ENCODE measurements around the gene C2CD2.
"Not testable (repeated sequence)": the region's sequence is repeated elsewhere in the genome, so short reads cannot be mapped to it uniquely, and the experiment has no call there.

Gene C2CD2

DNA sequence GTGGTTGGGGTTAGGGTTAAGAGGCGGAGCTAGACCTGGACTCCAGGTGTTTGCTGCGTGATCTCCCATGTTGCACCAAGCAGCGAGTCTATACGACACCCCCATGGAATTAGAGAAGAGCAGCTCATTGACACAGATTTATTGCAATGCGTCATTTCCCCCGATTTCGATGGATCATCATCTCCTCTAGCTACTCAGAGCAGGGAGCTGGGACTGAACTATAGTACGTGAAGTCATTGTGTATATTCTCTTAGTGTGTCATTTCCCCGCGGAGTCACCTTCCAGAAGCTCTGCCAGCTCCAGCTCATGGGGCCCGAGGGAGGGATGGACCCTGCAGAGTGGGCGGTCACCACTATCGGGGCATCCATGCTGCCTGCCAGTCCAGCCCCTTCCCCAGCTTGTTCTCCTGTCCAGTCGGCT lies 7.5 kb upstream of the C2CD2 start:
- Histone ChIP-seq H4K8ac (ENCODE audit: low read depth, low read length) (no peak overlapping the region), H3K4me2 (ENCODE audit: insufficient read depth, low read length, poor library complexity, severe bottlenecking) (no peak overlapping the region), H3K14ac (ENCODE audit: low read length) (no peak overlapping the region), H3K4me3 (ENCODE audit: low read length in 2 of 2) (no peak overlapping the region), H2AFZ (ENCODE audit: low read length) (peak overlapping the region; percentile 36), H3K4me1 (ENCODE audit: control insufficient read depth in 2 of 2, insufficient read depth in 1 of 2, low read depth in 1 of 2, low read length in 2 of 2) (peaks cover 5 to 7% of the 10 kb centered on the region in 2 donors), H3K9me3 (replicated peaks in 1 of 2; ENCODE audit: control insufficient read depth in 2 of 2, insufficient read depth in 1 of 2, low read depth in 1 of 2, low read length in 2 of 2) (no peaks in the 10 kb centered on the region), H3K18ac (ENCODE audit: low read length) (no peak overlapping the region), H4K91ac (ENCODE audit: low read depth, low read length, poor library complexity) (no peak overlapping the region), H2BK12ac (ENCODE audit: low read length) (no peak overlapping the region), H3K27ac (replicated peaks; ENCODE audit: low read length) (no peak overlapping the region), H3K36me3 (replicated peaks in 1 of 2; ENCODE audit: control insufficient read depth in 2 of 2, insufficient read depth in 2 of 2, low read length in 2 of 2) (no peaks in the 10 kb centered on the region), H3K23ac (ENCODE audit: low read depth, low read length, poor library complexity) (no peak overlapping the region), H2AK5ac (ENCODE audit: low read depth, low read length) (peak overlapping the region; percentile 48), H2BK120ac (ENCODE audit: low read depth, low read length) (no peak overlapping the region), H3K4ac (ENCODE audit: low read length) (no peak overlapping the region), H3K27me3 (ENCODE audit: control insufficient read depth in 3 of 3, insufficient read depth in 3 of 3, low read depth in 1 of 3, low read length in 3 of 3) (no peaks in the 10 kb centered on the region), H3K9ac (ENCODE audit: low read depth, low read length, poor library complexity) (no peak overlapping the region), H3K79me1 (ENCODE audit: low read depth, low read length) (no peaks in the 10 kb centered on the region), H2BK5ac (ENCODE audit: low read length) (no peak overlapping the region), H2BK15ac (ENCODE audit: low read length) (no peak overlapping the region)
- no CpG with 5 or more reads among the region's 14 CpGs for WGBS, 2 donors (ENCODE audit: extremely low coverage in 2 of 2, insufficient read length in 2 of 2, insufficient replicate concordance in 1 of 2)
- no peak for DNase-seq (ENCODE audit: low spot score)

DNA sequence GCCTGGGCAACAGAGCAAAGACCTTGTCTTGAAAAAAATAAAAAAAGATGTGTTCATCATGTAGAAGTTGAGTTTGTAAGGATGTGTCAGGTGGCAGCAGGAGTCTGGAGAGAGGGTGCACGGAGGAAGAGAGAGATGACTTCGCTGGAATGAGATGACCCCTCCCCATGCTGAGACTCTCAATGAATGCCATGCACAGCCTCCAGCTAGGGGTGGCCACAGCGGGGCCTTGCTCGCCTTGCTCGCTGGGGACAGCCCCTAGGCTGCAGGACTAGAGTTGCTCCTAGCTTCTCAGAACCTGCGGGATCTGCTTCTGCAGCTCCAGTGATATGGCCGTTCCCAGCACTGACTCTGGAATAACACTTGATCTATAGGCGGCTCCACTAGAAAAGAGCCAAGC lies 6.6 kb upstream of the C2CD2 start:
- Histone ChIP-seq H3K79me1 (ENCODE audit: low read depth, low read length) (no peaks in the 10 kb centered on the region), H4K91ac (ENCODE audit: low read depth, low read length, poor library complexity) (no peak overlapping the region), H4K8ac (ENCODE audit: low read depth, low read length) (no peak overlapping the region), H3K9ac (ENCODE audit: low read depth, low read length, poor library complexity) (no peak overlapping the region), H3K36me3 (replicated peaks in 1 of 2; ENCODE audit: control insufficient read depth in 2 of 2, insufficient read depth in 2 of 2, low read length in 2 of 2) (no peaks in the 10 kb centered on the region), H2AK5ac (ENCODE audit: low read depth, low read length) (no peak overlapping the region), H2BK15ac (ENCODE audit: low read length) (no peak overlapping the region), H2BK12ac (ENCODE audit: low read length) (no peak overlapping the region), H3K23ac (ENCODE audit: low read depth, low read length, poor library complexity) (no peak overlapping the region), H3K4ac (ENCODE audit: low read length) (no peak overlapping the region), H3K4me1 (ENCODE audit: control insufficient read depth in 2 of 2, insufficient read depth in 1 of 2, low read depth in 1 of 2, low read length in 2 of 2) (peaks cover 4 to 5% of the 10 kb centered on the region in 2 donors), H2AFZ (ENCODE audit: low read length) (peak overlapping the region; percentile 21), H3K27me3 (ENCODE audit: control insufficient read depth in 3 of 3, insufficient read depth in 3 of 3, low read depth in 1 of 3, low read length in 3 of 3) (no peaks in the 10 kb centered on the region), H3K14ac (ENCODE audit: low read length) (no peak overlapping the region), H3K18ac (ENCODE audit: low read length) (no peak overlapping the region), H2BK120ac (ENCODE audit: low read depth, low read length) (no peak overlapping the region), H3K9me3 (replicated peaks in 1 of 2; ENCODE audit: control insufficient read depth in 2 of 2, insufficient read depth in 1 of 2, low read depth in 1 of 2, low read length in 2 of 2) (no peaks in the 10 kb centered on the region), H3K4me2 (ENCODE audit: insufficient read depth, low read length, poor library complexity, severe bottlenecking) (no peak overlapping the region), H3K27ac (replicated peaks; ENCODE audit: low read length) (no peak overlapping the region), H3K4me3 (ENCODE audit: low read length in 2 of 2) (no peak overlapping the region), H2BK5ac (ENCODE audit: low read length) (no peak overlapping the region)
- DNase-seq (ENCODE audit: low spot score): no peak
- WGBS, 2 donors (ENCODE audit: extremely low coverage in 2 of 2, insufficient read length in 2 of 2, insufficient replicate concordance in 1 of 2): no CpG with 5 or more reads among the region's 8 CpGs

DNA sequence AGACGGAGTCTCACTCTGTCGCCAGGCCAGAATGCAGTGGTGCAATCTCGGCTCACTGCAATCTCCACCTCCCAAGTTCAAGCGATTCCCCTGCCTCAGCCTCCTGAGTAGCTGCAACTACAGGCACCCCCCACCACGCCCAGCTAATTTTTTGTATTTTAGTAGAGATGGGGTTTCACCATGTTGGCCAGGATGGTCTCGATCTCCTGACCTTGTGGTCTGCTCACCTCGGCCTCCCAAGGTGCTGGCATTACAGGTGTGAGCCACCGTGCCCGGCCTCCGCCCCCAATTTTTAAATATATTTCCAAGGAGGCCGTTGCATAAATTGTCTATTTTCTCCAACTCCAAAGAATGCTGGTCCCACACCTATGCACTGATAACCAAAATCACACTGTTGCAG lies 5.9 kb upstream of the C2CD2 start:
- DNase-seq (ENCODE audit: low spot score); H3K18ac ChIP-seq (ENCODE audit: low read length); H3K4ac ChIP-seq (ENCODE audit: low read length); H4K91ac ChIP-seq (ENCODE audit: low read depth, low read length, poor library complexity); H3K9ac ChIP-seq (ENCODE audit: low read depth, low read length, poor library complexity); H2BK12ac ChIP-seq (ENCODE audit: low read length); H2BK15ac ChIP-seq (ENCODE audit: low read length); H4K8ac ChIP-seq (ENCODE audit: low read depth, low read length); H3K4me3 ChIP-seq (ENCODE audit: low read length in 2 of 2); H2AFZ ChIP-seq (ENCODE audit: low read length); H3K4me1 ChIP-seq (ENCODE audit: control insufficient read depth in 2 of 2, insufficient read depth in 1 of 2, low read depth in 1 of 2, low read length in 2 of 2); H3K27me3 ChIP-seq (ENCODE audit: control insufficient read depth in 3 of 3, insufficient read depth in 3 of 3, low read depth in 1 of 3, low read length in 3 of 3); H3K4me2 ChIP-seq (ENCODE audit: insufficient read depth, low read length, poor library complexity, severe bottlenecking); H3K79me1 ChIP-seq (ENCODE audit: low read depth, low read length); H3K36me3 ChIP-seq (replicated peaks in 1 of 2; ENCODE audit: control insufficient read depth in 2 of 2, insufficient read depth in 2 of 2, low read length in 2 of 2); H2BK120ac ChIP-seq (ENCODE audit: low read depth, low read length); H3K14ac ChIP-seq (ENCODE audit: low read length); H3K9me3 ChIP-seq (replicated peaks in 1 of 2; ENCODE audit: control insufficient read depth in 2 of 2, insufficient read depth in 1 of 2, low read depth in 1 of 2, low read length in 2 of 2); H3K23ac ChIP-seq (ENCODE audit: low read depth, low read length, poor library complexity); H3K27ac ChIP-seq (replicated peaks; ENCODE audit: low read length); H2BK5ac ChIP-seq (ENCODE audit: low read length); H2AK5ac ChIP-seq (ENCODE audit: low read depth, low read length): not testable (repeated sequence)
- WGBS, 2 donors (ENCODE audit: extremely low coverage in 2 of 2, insufficient read length in 2 of 2, insufficient replicate concordance in 1 of 2): no CpG with 5 or more reads among the region's 11 CpGs

DNA sequence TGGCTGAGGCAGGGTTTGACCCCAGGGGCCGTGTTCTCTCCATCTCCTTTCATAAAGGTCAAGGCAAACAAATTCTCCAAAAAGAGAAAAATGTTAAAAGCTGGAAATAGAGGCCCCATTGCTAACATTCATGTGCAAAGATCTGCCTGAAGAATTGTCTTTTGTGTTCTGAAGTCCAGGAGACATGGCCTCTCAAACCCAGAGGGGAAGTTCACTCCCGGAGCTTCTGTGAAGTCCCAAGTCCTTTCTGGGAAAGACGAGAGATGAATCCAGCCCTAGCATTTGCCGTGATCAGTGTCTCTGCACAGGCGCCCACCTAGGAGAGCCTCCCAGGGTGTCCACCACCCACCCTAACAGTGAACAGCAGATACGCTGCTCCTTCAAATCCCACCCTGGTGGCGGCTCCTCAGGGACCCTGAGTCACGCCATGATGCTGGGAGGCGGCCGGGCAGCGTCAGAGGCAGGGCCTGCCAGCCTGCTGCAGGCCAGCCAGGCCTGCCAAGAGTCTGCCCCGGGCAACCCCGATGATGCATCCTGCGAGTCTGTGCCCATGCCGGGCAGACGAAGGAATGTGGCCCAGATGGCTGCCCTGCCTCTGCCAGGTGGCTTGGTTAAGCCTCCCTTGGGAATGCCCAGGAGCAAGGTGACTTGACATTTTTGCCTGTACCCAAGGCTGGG lies 5.2 kb upstream of the C2CD2 start:
- H3K27ac ChIP-seq (replicated peaks; ENCODE audit: low read length): no peak overlapping the region
- H3K14ac ChIP-seq (ENCODE audit: low read length): no peak overlapping the region
- no peaks in the 10 kb centered on the region for H3K36me3 ChIP-seq (replicated peaks in 1 of 2; ENCODE audit: control insufficient read depth in 2 of 2, insufficient read depth in 2 of 2, low read length in 2 of 2)
- H2BK5ac ChIP-seq (ENCODE audit: low read length): no peak overlapping the region
- no peak overlapping the region for H4K8ac ChIP-seq (ENCODE audit: low read depth, low read length)
- H3K9ac ChIP-seq (ENCODE audit: low read depth, low read length, poor library complexity): no peak overlapping the region
- peaks cover 0 to 8% (median 0%) of the 10 kb centered on the region in 3 experiments for H3K27me3 ChIP-seq (ENCODE audit: control insufficient read depth in 3 of 3, insufficient read depth in 3 of 3, low read depth in 1 of 3, low read length in 3 of 3)
- H2AFZ ChIP-seq (ENCODE audit: low read length): no peak overlapping the region
- H2BK12ac ChIP-seq (ENCODE audit: low read length): no peak overlapping the region
- H3K9me3 ChIP-seq (replicated peaks in 1 of 2; ENCODE audit: control insufficient read depth in 2 of 2, insufficient read depth in 1 of 2, low read depth in 1 of 2, low read length in 2 of 2): peaks cover 0 to 8% of the 10 kb centered on the region in 2 donors
- H3K4me2 ChIP-seq (ENCODE audit: insufficient read depth, low read length, poor library complexity, severe bottlenecking): no peak overlapping the region
- H3K18ac ChIP-seq (ENCODE audit: low read length): no peak overlapping the region
- peak overlapping the region; percentile 14 for H2AK5ac ChIP-seq (ENCODE audit: low read depth, low read length)
- DNase-seq (ENCODE audit: low spot score): no peak
- H3K23ac ChIP-seq (ENCODE audit: low read depth, low read length, poor library complexity): no peak overlapping the region
- H3K4ac ChIP-seq (ENCODE audit: low read length): no peak overlapping the region
- peaks cover 8% of the 10 kb centered on the region for H3K79me1 ChIP-seq (ENCODE audit: low read depth, low read length)
- no CpG with 5 or more reads among the region's 16 CpGs for WGBS, 2 donors (ENCODE audit: extremely low coverage in 2 of 2, insufficient read length in 2 of 2, insufficient replicate concordance in 1 of 2)
- H2BK120ac ChIP-seq (ENCODE audit: low read depth, low read length): no peak overlapping the region
- H3K4me1 ChIP-seq (ENCODE audit: control insufficient read depth in 2 of 2, insufficient read depth in 1 of 2, low read depth in 1 of 2, low read length in 2 of 2): peaks cover 7 to 15% of the 10 kb centered on the region in 2 donors
- no peak overlapping the region for H3K4me3 ChIP-seq (ENCODE audit: low read length in 2 of 2)
- H4K91ac ChIP-seq (ENCODE audit: low read depth, low read length, poor library complexity): no peak overlapping the region
- H2BK15ac ChIP-seq (ENCODE audit: low read length): no peak overlapping the region

Measured in neuronal stem cell (in vitro differentiated cells).